Testis (tissue), 2 donors: ENCODE data around the gene TNFAIP8L1.

Source experiments
- POLR2A ChIP-seq: fragments of 450-650 bp; IDR thresholded peaks from one replicate; pipeline ENCODE4 v1.6.1; 2017; ENCODE audit warnings: antibody characterized with exemption, mild to moderate bottlenecking, moderate library complexity
- TF ChIP-seq, protein P1 (sequence below), 3 experiments: fragments of 450-650 bp in 2 of 3; fragments of 200-600 bp in 1 of 3; sonication (generic) in 1 of 3; IDR thresholded peaks; one replicate each; pipeline ENCODE4 v1.5.1; 2016 to 2019; ENCODE audit warnings: antibody characterized with exemption in 3 of 3, mild to moderate bottlenecking in 2 of 3, moderate library complexity in 1 of 3

DNA sequence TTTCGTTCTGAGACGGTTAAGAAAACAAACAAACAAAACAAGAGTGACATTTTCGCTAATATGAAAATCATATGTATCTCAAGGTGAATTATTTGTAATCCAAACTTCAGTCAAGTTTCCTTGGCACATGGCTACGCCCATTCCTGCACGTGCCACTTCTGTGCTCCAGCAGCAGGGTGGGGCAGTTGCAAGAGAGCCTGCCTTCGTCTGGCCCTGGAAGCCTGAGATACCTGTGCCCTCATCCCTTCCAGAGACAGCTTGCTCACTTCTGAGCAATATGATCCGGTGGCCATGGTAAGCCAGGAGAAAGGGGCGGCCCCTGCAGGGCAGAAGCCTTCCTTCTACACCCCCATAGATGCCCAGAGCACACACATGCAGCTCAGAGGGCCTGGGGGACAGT lies 62.2 kb downstream of the TNFAIP8L1 start:
- TF ChIP-seq, protein P1, sequence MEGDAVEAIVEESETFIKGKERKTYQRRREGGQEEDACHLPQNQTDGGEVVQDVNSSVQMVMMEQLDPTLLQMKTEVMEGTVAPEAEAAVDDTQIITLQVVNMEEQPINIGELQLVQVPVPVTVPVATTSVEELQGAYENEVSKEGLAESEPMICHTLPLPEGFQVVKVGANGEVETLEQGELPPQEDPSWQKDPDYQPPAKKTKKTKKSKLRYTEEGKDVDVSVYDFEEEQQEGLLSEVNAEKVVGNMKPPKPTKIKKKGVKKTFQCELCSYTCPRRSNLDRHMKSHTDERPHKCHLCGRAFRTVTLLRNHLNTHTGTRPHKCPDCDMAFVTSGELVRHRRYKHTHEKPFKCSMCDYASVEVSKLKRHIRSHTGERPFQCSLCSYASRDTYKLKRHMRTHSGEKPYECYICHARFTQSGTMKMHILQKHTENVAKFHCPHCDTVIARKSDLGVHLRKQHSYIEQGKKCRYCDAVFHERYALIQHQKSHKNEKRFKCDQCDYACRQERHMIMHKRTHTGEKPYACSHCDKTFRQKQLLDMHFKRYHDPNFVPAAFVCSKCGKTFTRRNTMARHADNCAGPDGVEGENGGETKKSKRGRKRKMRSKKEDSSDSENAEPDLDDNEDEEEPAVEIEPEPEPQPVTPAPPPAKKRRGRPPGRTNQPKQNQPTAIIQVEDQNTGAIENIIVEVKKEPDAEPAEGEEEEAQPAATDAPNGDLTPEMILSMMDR (IDR thresholded peaks at IDR 0.05), result no peak
- TF ChIP-seq POLR2A, result no peak
